Fibroblast of skin of back (primary cell): ENCODE measurements around the gene METTL26.

Experiments used
- DNase-seq: peaks from one replicate; pipeline ENCODE4 v3.0.0-alpha.2; 2013

METTL26 gene

DNA sequence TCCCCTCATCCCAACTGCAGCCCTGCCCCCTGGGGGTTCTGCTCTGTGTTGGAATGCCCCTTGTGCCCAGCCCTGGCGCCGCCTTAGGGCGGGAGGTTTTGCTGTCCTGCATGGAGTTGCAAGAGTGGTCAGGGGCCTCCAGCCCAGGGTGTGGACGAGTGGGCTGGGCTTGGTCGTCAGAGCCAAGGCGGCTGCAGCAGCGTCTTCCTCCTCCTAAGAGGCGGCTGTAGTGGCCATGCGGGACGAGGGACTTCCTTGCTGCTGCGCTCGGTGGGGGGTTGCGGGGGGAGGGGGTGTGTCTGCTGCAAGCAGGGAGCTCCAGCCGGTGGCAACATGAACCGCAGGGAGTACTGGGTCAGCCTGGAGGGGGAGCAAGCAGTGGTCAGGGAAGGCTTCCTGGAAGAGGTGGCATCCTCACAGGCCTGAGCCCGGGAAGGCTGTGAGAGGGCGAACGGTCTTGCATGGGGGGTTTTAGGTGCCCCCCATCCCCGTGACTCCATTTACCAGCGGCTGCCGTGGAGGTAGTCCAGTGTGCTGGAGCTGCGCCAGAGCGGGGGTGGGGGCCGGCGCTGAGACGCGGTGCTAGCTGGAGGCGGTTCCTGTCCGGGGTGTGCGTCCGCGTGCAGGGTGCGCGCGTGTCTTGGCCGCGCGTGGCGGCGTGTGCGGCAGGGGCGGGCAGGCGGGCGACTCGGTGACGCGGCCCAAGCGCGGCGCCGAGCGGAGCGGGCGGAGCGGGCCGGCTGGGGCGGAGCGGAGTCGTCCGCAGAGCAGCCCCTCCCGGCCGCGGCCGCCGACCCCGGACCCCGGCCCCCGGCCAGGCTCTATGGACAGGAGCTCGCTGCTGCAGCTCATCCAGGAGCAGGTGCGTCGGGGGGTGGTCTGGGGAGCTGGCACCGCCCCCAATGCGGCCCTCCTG is 39.1 kb upstream of the METTL26 start, which contains the start of gene RHBDL1:
RHBDL1 (plus strand) TSS at position 704 of the 916 bp plus-strand sequence; CDS start at position 824, 120 bp downstream.
- DNase-seq = peak; percentile 50

DNA sequence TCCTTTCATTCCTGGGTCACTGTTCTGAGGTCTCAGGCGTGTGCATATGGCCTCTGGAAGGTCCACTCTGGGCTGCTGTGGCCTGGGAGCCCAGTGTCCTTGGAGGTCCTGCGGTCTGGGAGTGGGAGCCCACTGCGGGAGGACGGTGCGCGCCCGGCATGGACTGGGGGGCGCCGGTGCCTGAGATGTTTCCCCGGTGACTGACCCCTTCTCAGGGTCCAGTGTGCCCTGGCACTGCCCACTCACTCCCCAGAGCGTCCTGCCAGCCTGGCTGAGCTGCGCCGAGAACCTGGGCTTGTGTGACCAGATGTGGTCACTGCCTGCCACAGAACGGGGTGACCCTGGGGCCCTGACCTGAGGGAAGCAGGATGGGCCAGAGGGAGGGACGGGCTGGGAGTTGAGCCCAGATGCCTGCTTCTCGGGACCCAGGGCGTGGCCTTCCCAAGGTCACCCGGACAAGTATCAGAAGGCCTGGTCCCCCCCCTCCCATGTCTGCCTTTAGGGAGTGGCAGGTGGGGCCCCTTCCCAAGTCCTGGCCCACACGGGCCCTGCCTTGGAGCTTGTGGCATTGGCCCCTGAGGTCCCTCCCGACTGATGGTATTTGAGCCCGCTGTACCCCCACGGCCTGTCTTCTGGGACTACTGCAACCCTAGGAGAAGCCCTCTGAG is 38.2 kb upstream of the METTL26 start:
- DNase-seq = no peak

DNA sequence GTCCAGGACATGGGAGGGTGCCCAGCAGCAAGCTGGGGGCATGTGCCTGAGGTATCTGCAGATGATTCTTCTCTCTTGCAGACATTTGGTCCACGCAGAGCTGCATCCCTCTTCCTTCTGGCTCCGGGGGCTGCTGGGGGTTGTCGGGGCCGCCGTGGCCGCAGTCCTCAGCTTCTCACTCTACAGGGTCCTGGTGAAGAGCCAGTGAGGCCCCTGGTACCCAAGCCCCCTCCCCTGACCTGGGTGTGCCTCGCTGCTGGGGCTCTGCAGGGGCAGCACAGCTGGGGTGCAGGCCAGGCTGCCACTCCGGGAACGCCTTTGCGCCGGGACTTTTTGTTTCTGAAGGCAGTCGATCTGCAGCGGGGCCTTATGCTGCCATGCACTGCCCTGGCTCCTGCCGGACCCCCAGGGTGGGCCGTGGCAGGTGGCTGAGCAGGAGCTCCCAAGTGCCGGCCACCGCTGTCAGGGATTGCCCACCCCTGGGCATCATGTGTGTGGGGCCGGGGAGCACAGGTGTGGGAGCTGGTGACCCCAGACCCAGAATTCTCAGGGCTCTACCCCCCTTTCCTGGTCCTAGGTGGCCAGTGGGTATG is 37.4 kb upstream of the METTL26 start:
- DNase-seq = no peak

DNA sequence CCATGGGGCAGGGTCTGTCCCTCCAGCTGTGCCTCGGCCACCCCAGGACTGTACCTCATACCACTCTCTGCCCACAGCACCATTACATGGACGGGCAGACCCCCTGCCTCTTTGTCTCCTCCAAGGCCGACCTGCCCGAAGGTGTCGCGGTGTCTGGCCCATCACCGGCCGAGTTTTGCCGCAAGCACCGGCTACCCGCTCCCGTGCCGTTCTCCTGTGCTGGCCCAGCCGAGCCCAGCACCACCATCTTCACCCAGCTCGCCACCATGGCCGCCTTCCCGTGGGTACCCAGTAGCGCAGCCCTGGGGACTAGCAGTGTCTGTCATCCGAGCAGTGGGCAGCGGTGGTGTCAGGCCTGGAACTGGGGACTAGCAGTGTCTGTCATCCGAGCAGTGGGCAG is 36.7 kb upstream of the METTL26 start:
- DNase-seq = no peak

DNA sequence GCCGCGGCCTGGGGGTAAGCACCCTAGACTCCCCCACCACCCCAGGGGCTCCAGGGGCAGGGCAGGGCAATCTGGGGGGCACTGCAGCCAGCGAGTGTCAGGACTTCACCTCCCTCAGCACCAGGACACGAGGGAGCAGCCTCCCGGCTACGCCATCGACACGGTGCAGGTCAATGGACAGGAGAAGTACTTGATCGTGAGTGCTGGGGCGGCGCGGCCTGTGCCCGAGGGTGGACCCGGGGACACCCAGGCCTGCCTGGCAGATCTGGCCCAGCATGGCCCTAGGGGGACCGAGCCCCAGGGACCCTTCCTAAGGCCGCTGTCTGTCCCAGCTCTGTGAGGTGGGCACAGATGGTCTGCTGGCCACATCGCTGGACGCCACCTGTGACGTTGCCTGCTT is 36.3 kb upstream of the METTL26 start:
- no peak for DNase-seq

DNA sequence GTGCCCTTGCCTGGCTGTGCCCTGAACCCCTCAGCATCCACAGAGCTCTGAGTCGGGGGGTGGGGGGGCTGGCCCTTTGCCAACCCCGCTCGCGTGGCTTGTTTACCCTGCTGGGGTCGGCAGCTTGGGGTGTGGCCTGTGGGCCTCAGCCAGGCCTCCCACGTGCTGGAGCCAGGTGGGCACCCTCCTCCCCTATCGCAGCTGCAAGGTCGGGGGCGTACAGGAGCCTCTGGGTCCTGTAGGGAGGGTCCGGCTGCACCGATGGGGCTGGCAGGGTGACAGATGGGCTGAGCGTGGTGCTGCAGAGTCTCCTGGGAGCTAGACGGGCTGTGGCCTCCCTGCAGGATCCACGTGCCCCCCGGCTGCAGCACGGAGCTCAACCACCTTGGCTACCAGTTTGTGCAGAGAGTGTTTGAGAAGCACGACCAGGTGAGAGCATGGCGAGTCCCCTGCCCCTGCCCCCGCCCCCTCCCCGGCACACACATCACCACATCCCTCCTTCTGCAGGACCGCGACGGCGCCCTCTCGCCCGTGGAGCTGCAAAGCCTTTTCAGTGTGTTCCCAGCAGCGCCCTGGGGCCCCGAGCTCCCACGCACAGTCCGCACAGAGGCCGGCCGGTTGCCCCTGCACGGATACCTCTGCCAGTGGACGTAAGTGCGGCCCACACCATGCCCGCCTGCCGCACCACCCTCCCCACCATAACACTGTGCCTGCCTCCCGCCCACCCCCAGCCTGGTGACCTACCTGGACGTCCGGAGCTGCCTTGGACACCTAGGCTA is 35.4 kb upstream of the METTL26 start:
- no peak for DNase-seq

DNA sequence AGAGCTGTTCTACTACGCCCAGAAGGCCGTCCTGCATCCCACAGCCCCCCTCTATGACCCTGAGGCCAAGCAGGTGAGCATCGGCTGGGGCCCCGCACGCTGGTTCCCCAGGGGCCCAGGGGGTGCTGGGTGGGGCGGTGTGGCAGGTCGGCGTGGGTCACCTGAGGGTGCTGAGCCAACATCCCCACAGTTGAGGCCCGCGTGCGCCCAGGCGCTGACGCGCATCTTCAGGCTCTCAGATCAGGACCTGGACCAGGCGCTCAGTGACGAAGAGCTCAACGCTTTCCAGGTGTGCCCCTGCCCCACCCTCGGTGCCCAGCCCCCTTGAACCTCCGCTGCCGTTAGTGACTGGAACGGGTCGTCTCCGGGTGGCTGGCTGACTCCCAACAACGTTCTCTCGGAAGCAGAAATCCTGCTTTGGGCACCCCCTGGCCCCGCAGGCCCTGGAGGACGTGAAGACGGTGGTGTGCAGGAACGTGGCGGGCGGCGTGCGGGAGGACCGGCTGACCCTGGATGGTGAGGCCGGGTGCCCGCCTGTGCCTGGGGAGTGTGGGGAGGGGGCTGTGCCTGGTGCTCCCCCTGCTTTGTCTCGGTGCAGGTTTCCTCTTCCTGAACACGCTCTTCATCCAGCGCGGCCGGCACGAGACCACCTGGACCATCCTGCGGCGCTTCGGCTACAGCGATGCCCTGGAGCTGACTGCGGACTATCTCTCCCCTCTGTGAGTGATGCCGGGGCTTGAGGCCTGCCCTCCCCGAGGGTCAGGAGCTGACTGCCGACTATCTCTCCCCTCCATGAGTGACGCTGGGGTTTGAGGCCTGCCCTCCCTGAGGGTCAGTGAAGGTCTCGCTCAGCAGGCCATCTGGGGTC is 34.6 kb upstream of the METTL26 start:
- DNase-seq = no peak

DNA sequence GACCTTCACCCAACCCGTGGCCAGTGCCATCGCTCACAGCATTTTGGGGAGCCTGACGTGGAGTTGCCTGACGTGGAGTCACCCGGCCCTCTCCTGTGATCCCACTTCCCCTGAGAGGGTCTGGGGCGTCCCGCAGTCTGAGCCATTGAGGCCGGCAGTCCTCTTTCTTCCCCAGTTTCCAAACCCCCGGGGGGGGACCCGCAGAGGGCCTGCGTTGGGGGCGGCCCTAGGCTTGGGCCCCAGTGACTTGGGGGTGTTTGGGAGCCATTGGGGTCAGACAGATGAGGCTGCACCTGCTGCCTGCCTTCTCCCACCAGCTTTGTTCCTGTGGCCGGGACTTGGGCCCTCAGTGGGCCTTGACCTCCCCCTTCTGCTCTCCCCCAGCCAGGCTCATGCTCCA is 33.6 kb upstream of the METTL26 start:
- no peak for DNase-seq

DNA sequence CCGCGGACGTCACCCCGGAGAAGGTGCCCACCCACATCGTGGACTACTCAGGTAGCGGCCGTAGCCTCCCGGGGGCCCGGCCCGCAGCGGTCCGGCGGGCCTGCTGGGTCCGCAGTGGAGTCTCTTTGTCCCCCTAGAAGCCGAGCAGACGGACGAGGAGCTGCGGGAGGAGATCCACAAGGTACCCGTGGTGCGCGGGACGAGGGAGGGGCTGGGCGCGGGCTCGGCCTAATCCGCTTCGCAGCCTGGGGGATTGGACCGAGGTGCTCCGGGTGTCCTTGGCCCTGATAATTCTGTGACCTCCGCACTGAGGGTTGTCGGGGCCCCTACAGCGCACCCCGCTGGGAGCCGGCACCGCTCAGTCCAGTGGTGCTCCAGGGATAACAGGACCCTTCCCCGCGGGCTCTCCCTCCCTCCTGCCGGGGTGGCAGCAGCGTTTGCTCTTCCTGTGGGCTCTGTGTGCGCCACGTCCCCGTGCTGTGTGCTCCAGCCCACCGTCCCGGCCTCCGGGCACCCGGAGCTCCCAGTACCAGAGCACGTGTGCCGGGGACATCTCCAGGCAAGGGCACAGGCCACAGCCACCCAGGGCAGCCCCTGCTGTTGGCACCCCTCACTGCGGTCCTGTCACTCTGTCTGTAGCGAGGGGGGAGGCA is 32.5 kb upstream of the METTL26 start:
- no peak for DNase-seq

DNA sequence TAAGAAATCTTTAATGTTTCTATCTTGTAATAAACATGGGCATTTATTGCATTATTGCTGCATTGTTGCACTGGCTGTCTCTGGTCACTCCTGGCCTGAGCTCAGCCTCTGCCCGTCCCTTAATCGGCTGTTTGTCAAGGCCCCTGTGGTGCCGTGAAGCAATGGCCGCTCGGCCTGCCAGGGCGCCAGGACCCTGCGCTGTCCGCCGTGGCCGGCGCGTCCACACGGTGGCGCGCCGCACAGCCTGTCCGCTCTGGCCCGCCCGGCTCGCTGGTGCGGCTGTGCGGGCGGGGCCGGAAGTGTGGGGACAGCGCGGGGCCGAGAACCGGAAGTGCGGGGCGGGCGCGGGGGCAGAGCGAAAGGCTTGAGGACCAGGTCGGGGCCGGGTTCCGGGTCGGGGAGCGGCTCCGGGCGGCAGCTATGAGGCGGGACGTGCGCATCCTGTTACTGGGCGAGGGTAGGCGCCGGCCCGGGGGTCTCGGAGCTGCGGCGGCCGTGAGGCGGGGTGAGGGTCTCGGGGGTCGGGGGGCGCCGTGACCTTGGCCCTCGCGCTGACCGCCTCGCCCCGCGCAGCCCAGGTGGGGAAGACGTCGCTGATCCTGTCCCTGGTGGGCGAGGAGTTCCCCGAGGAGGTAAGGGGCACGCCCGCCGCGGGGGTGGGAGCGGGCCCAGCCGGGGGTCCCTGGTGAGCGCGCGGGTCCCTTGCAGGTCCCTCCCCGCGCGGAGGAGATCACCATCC is 31.8 kb upstream of the METTL26 start, which contains the start of gene RHOT2:
RHOT2 (plus strand) TSS at position 353 of the 739 bp plus-strand sequence; CDS start at position 421, 68 bp downstream.
- peak; percentile 90 for DNase-seq

DNA sequence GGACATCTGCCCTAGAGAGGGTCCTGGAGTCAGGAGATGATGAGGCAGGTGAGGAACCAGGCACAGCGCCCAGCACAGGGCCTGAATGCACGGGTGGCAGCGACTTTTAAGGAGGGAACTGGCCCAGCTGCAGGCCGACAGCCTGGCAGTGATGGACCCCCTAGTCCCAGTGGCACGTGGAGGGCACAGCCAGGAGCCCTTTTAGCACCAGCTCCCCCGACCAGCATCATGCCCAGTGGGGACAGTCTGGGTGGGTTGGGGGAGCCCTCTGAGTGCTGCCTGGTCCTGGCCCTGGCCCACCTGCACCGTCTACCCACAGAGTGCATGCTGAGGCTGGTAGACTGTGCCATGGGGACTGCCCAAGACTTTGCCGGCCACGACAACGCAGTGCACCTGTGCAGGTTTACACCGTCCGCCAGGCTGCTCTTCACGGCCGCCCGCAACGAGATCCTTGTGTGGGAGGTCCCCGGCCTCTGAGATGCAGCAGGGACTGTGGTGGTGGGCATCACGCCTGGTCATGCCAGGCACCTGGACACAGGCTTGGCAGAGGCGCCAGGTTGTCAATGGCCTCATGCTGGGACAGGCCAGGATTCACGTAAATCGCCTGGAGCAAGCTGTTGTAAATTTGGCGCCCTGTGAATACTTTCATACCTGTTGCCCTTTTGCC is 31.1 kb upstream of the METTL26 start:
- DNase-seq = no peak

DNA sequence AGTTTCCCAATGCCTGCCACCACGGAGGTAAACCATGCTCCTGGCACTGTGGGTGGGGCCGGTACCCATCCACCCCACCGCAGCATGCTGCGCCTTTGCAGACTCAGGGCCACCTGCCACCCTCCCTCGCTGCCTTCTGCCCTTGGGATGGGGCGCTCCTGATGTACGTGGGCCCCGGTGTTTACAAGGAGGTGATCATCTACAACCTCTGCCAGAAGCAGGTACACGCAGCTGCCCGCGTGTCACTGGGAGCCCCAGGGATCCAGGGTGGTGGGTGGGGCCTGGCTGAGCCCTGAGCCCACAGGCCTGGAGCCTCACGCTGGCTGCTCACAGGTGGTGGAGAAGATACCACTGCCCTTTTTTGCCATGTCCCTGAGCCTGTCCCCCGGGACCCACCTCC is 30.5 kb upstream of the METTL26 start:
- DNase-seq = no peak

DNA sequence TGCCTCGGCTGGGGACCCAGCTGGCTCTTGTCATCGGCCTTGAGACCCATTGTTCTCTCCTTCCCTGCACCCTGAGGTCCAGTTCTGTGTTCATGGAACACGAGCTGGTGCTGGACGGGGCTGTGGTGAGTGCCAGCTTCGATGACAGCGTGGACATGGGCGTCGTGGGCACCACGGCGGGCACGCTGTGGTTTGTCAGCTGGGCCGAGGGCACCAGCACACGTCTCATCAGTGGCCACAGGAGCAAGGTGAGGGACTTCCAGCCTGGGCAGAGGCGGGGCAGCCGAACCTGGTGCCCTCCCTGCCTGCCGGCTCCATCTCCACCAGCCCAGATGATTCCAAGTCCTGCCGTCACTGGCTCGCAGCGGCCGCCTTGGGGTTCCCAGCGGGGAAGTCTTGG is 26.5 kb upstream of the METTL26 start:
- DNase-seq = no peak

DNA sequence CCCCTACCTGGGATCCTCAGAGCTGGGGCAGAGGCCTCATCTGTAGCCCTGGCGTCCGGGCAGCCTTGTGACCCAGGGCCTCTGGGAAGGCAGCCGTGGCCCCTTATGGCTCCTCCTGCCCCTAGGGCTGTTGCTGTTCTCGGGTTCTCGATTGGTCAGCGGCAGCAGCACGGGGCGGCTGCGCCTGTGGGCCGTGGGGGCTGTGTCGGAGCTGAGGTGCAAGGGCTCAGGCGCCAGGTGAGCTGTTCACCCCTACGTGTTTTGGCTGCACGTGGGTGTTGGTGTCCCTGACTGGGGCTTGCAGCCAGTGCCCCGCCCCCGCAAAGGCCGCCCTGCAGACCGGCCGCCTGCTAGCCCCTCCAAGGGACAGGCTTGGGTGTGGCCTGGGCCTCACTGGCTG is 26.0 kb upstream of the METTL26 start:
- no peak for DNase-seq

DNA sequence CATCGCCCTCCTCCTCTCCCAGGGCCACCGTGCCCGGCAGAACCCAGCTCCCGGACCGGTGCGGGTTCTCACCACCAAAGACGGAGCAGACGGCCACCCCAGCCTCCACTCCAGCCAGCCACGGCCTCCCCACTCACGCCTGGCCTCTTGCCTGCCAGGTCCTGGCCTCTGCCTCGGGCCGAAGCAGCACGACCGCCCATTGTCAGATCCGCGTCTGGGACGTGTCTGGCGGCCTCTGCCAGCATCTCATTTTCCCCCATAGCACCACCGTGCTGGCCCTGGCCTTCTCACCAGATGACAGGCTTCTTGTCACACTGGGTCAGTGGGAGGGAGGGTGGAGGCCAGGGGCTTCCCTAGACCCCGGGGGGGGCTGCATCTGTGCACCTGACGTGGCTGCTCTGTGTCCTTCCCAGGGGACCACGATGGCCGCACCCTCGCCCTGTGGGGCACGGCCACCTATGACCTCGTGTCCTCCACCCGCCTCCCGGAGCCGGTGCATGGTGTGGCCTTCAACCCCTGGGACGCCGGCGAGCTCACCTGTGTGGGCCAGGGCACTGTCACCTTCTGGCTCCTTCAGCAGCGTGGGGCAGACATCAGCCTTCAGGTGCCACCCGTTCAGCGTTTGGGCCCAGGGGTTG is 25.2 kb upstream of the METTL26 start:
- DNase-seq = no peak

DNA sequence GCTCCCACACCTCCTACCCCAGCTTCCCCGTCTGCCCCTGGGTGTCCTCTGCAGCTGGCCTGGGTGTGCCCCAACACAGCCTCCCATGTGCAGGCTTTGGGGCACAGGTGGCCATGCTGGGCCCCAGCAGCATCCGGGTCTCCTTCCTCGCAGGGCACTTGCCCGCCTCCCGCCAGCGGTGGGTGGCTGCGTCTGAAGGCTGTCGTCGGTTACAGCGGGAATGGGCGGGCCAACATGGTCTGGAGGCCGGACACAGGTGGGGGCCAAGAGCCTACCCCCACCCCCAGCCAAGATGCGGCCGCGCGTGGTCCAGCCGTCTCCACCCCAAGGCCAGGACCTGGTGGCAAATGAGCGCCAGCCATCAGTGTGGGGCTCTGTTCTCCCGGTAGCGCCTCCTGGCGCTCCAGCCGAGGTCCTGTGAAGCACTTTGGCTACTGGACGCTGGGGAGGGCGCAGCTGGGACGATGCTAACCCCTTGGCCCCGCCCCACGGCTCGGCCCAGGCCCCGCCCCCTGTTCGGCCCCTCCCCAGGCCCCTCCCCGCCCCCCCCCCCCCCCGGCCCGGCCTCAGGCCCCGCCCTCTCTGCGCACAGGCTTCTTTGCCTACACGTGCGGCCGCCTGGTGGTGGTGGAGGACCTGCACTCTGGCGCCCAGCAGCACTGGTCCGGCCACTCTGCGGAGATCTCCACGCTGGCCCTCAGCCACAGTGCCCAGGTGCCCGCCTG is 24.5 kb upstream of the METTL26 start:
- peak; percentile 66 for DNase-seq

DNA sequence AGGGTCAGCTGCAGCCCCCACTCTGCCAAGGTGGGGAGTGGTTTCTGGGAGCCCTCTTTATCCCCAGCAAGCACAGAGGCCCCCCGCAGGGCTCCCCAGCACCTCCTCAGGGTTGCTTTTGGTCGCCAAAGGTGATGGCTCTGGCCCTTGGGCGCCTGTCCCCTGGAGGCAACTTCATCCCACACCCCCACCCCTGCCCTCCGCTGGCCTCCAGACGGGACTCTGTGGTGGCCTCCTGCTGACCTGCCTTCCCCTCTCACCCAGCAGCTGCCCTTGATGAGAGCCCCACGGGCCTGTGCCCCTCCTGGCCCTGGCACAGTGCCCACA is 24.0 kb upstream of the METTL26 start:
- no peak for DNase-seq

DNA sequence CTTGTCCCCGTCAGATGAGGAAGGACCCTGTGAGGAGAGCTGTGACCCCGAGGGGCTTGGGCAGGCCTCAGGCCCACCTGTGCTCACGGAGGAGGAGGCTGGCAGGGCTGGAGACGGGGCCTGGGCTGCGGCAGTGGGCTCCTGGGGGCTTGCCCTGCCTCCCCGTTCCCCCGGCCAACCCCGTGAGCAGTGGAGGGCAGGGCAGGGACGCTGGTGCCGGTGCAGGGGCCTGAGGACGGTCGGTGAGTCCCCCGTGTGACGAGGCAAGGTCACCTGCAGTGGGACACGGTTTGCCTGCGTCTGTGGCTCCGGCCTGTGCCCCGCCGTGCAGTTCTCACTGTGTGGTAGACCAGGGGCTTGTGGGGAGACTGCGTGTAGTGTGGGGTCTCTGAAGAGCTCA is 23.5 kb upstream of the METTL26 start:
- DNase-seq = no peak
